ENCODE data around the gene EPB41. TPM values are rescaled to one million over a fixed set of nuclear protein-coding genes. Genes with fewer than 3 reads are reported as not detected.

Gene EPB41
- total and polyA plus RNA-seq, 5 experiments from 2014 or later: 84.1 to 328 (median 99.9) TPM

- no peak for DNase-seq
- Mint-ChIP-seq H3K27me3 (no peaks in the 10 kb centered on the region), H3K4me3 (no peak overlapping the region), H3K27ac (peak overlapping the region in 1 of 10 donors; percentile 43), H3K9me3 (no peaks in the 10 kb centered on the region), H3K4me1 (peaks cover 20 to 42% (median 32%) of the 10 kb centered on the region in 4 donors), H3K36me3 (peaks cover 0 to 2% (median 0%) of the 10 kb centered on the region in 3 donors)
- ATAC-seq: no peak
- POLR2A ChIA-PET: interaction anchor here (0.6 kb wide), 2 partner anchors 47 to 148 kb away, joined by 3 to 4 read pairs; no protein-coding TSS in a partner anchor
Measured at GRCh38 chr1:28894785-28895184, 19.6 kb upstream of the EPB41 start.

DNA sequence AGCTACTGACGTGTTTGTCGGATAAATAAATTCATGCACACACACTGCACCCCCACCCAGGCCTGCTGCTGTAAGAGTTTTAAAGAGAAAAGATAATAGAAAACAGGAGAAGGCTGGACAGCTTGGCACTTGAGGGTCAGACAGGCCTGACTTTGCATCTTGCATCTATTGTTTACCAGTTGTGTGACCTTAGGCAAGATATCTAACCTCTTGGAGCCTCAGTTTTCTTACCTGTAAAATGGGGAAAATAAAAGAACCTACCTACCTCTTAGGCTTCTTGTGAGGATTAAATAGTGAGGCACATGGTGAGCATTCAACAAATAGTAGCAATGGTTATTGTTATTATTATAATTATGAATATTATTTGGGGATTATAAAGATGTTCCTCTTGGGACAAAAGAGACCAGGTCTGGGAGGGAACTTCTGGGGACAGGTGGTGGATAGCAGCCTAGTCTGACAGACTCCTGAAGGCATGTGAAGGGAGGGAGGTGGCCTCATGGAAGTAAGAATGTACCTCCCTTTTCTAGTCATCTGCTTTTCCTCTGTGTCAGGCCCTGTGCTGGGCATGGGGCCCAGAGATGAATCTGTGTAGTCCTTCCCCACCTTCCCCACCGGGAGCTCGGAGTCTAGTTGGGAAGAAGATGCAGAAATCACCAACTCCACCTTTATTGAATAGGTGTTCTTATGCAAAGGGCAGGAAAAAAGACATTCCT, 18.3 kb upstream of the EPB41 start:
- Mint-ChIP-seq H3K36me3 (peaks cover 0 to 2% (median 0%) of the 10 kb centered on the region in 3 donors), H3K9me3 (no peaks in the 10 kb centered on the region), H3K27ac (peak overlapping the region in 3 of 10 donors; percentile 19 to 53 (median 40)), H3K4me3 (no peak overlapping the region), H3K4me1 (peaks cover 20 to 39% (median 34%) of the 10 kb centered on the region in 4 donors), H3K27me3 (no peaks in the 10 kb centered on the region)
- POLR2A ChIA-PET: interaction anchor here (2.0 kb wide), 1 partner anchor 17 kb away, joined by 7 read pairs; the partner anchor contains the start of gene EPB41
- DNase-seq: no peak
- no peak for ATAC-seq

- H3K4me3 Mint-ChIP-seq: no peak overlapping the region
- H3K9me3 Mint-ChIP-seq: no peaks in the 10 kb centered on the region
- H3K27ac Mint-ChIP-seq: peak overlapping the region in 3 of 10 donors; percentile 19 to 53 (median 40)
- DNase-seq (no peak), ATAC-seq (no peak)
- POLR2A ChIA-PET: interaction anchor here (0.6 to 2.0 kb wide), 2 partner anchors 17 to 235 kb away, joined by 3 to 7 read pairs; partner anchors contain the start of gene EPB41
- peaks cover 0 to 2% (median 0%) of the 10 kb centered on the region in 3 donors for H3K36me3 Mint-ChIP-seq
- peaks cover 18 to 35% (median 33%) of the 10 kb centered on the region in 4 donors for H3K4me1 Mint-ChIP-seq
- H3K27me3 Mint-ChIP-seq: no peaks in the 10 kb centered on the region
Measured at GRCh38 chr1:28896609-28896986, 17.8 kb upstream of the EPB41 start.

DNA sequence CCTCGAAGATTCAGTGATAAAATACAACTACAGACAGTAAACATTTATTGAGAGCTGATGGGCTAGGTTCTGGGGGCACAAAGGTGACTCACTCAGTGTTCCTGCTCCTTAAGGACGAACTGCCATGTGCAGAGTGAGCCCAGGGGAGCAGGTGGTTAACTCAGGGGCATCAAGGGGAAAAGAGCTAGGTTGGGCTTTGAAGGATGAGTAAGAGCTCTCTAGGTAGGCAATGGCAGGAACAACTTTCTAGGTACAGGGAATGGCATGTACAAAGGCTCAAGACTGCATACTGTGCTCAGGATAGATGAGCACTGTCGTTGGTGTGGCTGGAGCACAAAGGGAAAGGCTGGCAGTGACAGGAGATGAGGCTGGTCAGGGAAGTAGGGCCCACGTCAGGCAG, 16.6 kb upstream of the EPB41 start:
- peak overlapping the region in 6 of 10 donors; percentile 30 to 89 (median 62) for H3K27ac Mint-ChIP-seq
- H3K36me3 Mint-ChIP-seq: peaks cover 0 to 2% (median 0%) of the 10 kb centered on the region in 3 donors
- no peak overlapping the region for H3K4me3 Mint-ChIP-seq
- DNase-seq: no peak
- H3K4me1 Mint-ChIP-seq: peaks cover 21 to 38% (median 33%) of the 10 kb centered on the region in 4 donors
- ATAC-seq: no peak
- no peaks in the 10 kb centered on the region for H3K9me3 Mint-ChIP-seq
- H3K27me3 Mint-ChIP-seq: no peaks in the 10 kb centered on the region
- POLR2A ChIA-PET: interaction anchor here (0.7 to 2.0 kb wide), 2 partner anchors 14 to 16 kb away, joined by 7 read pairs; partner anchors contain the start of gene EPB41

DNA sequence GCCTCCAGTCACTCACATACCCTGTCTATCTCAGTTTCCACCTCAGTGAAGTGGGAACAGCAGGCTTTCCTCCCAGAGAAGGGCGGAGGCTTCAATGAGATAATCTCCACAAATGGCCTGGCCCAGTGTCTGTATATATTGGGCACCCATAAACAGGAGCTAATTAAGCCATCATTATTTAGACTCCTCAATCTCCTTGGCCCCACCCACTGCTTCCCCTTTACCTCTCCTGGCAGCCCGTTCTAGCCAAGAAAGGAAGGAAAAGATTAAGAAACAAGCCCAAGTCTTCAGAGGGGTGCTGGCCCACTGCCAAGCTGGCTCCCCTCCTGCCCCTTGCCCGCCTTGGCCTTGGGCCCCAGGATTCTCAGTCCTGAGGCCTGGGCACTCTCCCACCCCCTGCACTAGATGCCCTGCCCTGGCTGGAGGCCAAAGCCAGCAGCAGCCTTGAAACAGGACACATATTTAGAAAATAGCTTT, 15.9 kb upstream of the EPB41 start:
- peak overlapping the region in 9 of 10 donors; percentile 11 to 91 (median 62) for H3K27ac Mint-ChIP-seq
- no peaks in the 10 kb centered on the region for H3K9me3 Mint-ChIP-seq
- peaks cover 19 to 36% (median 32%) of the 10 kb centered on the region in 4 donors for H3K4me1 Mint-ChIP-seq
- H3K36me3 Mint-ChIP-seq: peaks cover 0 to 2% (median 0%) of the 10 kb centered on the region in 3 donors
- POLR2A ChIA-PET: interaction anchor here (2.0 kb wide), 1 partner anchor 15 kb away, joined by 7 read pairs; the partner anchor contains the start of gene EPB41
- DNase-seq (no peak), ATAC-seq (no peak)
- H3K4me3 Mint-ChIP-seq: no peak overlapping the region
- no peaks in the 10 kb centered on the region for H3K27me3 Mint-ChIP-seq

GRCh38 chr1:28899267-28899666, 15.1 kb upstream of the EPB41 start:
- H3K4me1 Mint-ChIP-seq: peaks cover 19 to 35% (median 29%) of the 10 kb centered on the region in 4 donors
- H3K4me3 Mint-ChIP-seq: no peak overlapping the region
- peaks cover 0 to 2% (median 0%) of the 10 kb centered on the region in 3 donors for H3K36me3 Mint-ChIP-seq

GRCh38 chr1:28900562-28900961, 13.8 kb upstream of the EPB41 start:
- no peak overlapping the region for H3K4me3 Mint-ChIP-seq
- DNase-seq (no peak), ATAC-seq (no peak)
- H3K27ac Mint-ChIP-seq: no peak overlapping the region
- peaks cover 0 to 2% (median 0%) of the 10 kb centered on the region in 3 donors for H3K36me3 Mint-ChIP-seq
- POLR2A ChIA-PET: interaction anchor here (1.3 to 1.9 kb wide), 2 partner anchors 10 to 14 kb away, joined by 4 to 5 read pairs; partner anchors contain the start of gene EPB41
- H3K9me3 Mint-ChIP-seq: no peaks in the 10 kb centered on the region
- H3K4me1 Mint-ChIP-seq: peaks cover 19 to 35% (median 29%) of the 10 kb centered on the region in 4 donors
- H3K27me3 Mint-ChIP-seq: no peaks in the 10 kb centered on the region

More at GRCh38 chr1:28899267-28899666, 15.1 kb upstream of the EPB41 start:
- no peak for DNase-seq
- peak overlapping the region in 9 of 10 donors; percentile 29 to 91 (median 63) for H3K27ac Mint-ChIP-seq
- no peak for ATAC-seq
- no peaks in the 10 kb centered on the region for H3K27me3 Mint-ChIP-seq
- H3K9me3 Mint-ChIP-seq: no peaks in the 10 kb centered on the region
- POLR2A ChIA-PET: interaction anchor here (1.1 to 1.9 kb wide), 3 partner anchors 11 to 126 kb away, joined by 3 to 5 read pairs (median 4); partner anchors contain the start of gene EPB41

DNA sequence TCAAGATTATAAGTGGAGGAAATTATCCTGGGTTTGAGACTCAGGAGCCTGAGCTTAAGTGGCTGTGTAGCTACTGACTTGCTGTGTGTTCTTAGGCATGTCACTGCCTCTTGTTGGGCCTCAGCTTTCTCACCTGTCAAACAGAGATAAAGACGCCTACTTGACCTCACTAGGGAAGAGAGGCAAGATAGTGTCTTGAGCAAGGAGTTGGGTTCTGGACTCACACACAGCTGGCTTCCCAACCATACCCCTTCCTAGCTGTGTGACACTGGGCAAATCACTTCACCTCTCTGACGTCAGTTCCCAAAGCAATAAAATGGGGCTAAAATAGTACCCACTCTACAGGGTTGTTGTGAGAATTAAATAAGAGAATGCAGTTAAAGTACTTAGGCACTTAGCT, 11.6 kb upstream of the EPB41 start:
- Mint-ChIP-seq H3K27me3 (no peaks in the 10 kb centered on the region), H3K4me3 (no peak overlapping the region), H3K27ac (peak overlapping the region in 1 of 10 donors; percentile 36), H3K4me1 (peaks cover 19 to 23% (median 20%) of the 10 kb centered on the region in 4 donors), H3K9me3 (no peaks in the 10 kb centered on the region), H3K36me3 (peaks cover 0 to 2% (median 0%) of the 10 kb centered on the region in 3 donors)
- POLR2A ChIA-PET: interaction anchor here (1.2 to 3.0 kb wide), 2 partner anchors 11 to 20 kb away, joined by 4 to 17 read pairs; partner anchors contain the start of gene EPB41
- ATAC-seq (no peak), DNase-seq (no peak)

DNA sequence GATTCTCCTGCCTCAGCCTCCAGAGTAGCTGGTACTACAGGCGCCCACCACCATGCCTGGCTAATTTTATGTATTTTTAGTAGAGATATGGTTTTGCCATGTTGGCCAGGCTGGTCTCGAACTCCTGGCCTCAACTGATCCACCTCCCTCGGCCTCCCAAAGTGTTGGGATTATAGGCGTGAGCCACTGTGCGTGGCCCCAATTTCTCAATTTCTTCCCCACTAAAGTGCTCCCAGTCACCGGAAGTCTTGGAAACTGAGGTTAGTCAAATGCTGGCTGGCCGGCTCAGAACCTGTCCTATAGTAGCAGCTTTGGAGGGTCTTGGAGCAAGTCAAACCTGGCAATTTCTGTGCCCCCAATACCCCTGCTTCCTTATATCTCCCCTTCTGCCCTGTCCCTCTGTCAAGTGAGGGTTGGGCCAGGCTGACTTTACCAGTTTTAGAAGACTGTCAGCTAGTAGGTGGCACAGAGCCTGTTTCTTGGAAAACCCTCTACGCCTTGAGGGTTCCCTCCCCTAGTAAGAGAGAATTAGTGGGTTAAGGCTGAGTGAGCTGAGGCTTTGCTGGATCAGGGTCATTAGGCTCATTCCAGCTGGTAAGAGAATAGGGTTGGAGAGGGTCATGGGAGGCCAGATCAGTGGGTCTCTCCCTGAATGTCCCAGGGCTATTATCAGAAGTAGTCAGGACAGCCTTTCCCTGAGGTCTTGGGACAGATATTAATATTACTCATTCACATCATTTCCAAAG, 8.3 kb upstream of the EPB41 start:
- ATAC-seq (no peak), DNase-seq (no peak)
- Mint-ChIP-seq H3K27me3 (no peaks in the 10 kb centered on the region), H3K27ac (peak overlapping the region in 2 of 10 donors; percentile 40 to 47), H3K4me3 (no peak overlapping the region), H3K4me1 (peaks cover 0 to 9% (median 2%) of the 10 kb centered on the region in 4 donors), H3K9me3 (no peaks in the 10 kb centered on the region), H3K36me3 (no peaks in the 10 kb centered on the region)
- POLR2A ChIA-PET: no interaction called here

DNA sequence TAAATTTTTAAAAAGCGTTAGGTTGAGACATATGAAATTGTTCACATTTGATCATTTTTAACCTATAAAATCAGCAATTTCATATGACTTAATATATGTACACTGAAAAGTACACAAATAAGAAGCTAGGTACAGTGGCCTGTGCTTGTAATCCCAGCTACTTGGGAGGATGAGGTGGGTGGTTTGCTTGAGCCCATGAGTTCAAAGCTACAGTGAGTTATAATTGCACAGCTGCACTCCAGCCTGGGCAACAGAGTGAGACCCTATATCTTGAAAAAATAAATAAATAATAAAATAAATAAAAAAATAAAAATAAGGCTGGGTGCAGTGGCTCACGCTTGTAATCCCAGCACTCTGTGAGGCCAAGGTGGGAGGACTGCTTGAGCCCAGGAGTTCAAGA, 5.2 kb upstream of the EPB41 start:
- no peak overlapping the region for H3K27ac Mint-ChIP-seq
- H3K9me3 Mint-ChIP-seq: no peaks in the 10 kb centered on the region
- no peaks in the 10 kb centered on the region for H3K27me3 Mint-ChIP-seq
- ATAC-seq (no peak), DNase-seq (no peak)
- no peak overlapping the region for H3K4me3 Mint-ChIP-seq
- no peaks in the 10 kb centered on the region for H3K36me3 Mint-ChIP-seq
- POLR2A ChIA-PET: interaction anchor here (0.7 kb wide), 1 partner anchor 61 kb away, joined by 4 read pairs; no protein-coding TSS in a partner anchor
- peaks cover 9 to 10% (median 9%) of the 10 kb centered on the region in 4 donors for H3K4me1 Mint-ChIP-seq

DNA sequence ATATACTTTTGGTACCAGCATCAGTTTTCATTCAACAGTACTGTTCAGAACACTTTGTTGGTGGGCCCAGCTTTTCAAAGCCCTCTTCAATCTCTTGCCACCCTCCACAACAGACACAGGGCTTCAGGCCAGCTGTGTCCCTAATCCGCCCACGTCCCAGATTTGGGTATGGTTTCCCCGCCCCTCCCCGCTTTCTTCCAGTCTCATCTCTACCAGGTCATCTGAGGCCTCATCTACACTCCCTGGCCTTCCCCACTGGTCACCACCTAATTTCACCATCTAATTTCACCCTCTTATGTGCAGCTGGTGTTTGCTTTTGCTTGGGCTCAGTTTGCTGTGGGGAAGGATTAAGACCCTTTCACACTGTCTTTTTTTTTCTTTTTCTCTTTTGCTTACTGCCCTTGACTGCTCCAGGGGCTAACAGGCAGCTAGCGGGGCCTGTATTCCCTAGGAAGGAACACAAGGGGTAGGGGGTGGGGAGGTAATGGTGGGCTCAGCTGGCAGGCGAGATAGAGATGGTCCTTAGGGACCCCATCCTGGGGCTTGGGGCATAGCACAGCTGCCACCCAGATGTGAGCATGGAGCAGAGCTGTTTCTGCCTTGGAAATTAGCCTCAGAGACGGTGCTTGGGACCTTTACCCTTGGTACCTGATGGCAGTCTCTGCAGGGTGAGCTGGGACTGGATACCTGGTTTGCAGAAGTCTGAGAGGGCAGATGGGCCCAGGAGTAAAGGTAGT, 3.8 kb upstream of the EPB41 start:
- H3K27ac Mint-ChIP-seq: peak overlapping the region in 1 of 10 donors; percentile 75
- no peaks in the 10 kb centered on the region for H3K9me3 Mint-ChIP-seq
- H3K27me3 Mint-ChIP-seq: no peaks in the 10 kb centered on the region
- DNase-seq (no peak), ATAC-seq (no peak)
- POLR2A ChIA-PET: interaction anchor here (0.6 to 1.5 kb wide), 2 partner anchors 10 to 18 kb away, joined by 3 to 5 read pairs; no protein-coding TSS in a partner anchor
- H3K4me3 Mint-ChIP-seq: no peak overlapping the region
- no peaks in the 10 kb centered on the region for H3K36me3 Mint-ChIP-seq
- peaks cover 9 to 13% (median 11%) of the 10 kb centered on the region in 4 donors for H3K4me1 Mint-ChIP-seq

Measured in naive thymus-derived CD8-positive, alpha-beta T cell (primary cell).